MM.1S (cell line): ENCODE results near the gene TMEM123.

Experiments
- CTCF ChIP-seq: fragments of 300-600 bp; sonication (generic); IDR thresholded peaks from 2 replicates; pipeline ENCODE4 v1.5.1; 2016; ENCODE audit warnings: antibody characterized with exemption, low read length, mixed read lengths
- EZH2phosphoT487 ChIP-seq: fragments of 300-600 bp; sonication (generic); IDR thresholded peaks from 2 replicates; pipeline ENCODE4 v1.6.1; 2018; ENCODE audit warnings: antibody characterized with exemption, low read length

- TF ChIP-seq CTCF (no peak), EZH2phosphoT487 (no peak)
Measured at GRCh38 chr11:102494216-102494615, 41.7 kb upstream of the TMEM123 start.
